Activated naive CD4-positive, alpha-beta T cell treated with anti-CD3 and anti-CD28 coated beads for 36 hours (primary cell): ENCODE data around the gene APOE. TPM values are rescaled to one million over a fixed set of nuclear protein-coding genes. Genes with fewer than 3 reads are reported as not detected.

Source experiments
- total RNA-seq, 2 experiments: library from RNA; stranded (reverse); gene quantifications; one replicate each; pipeline ENCODE4 v1.2.3, GENCODE V29; 2021

APOE gene
- total RNA-seq, 2 experiments from 2014 or later = 0.72 to 1.1 TPM

Other genes with a start within 250 kb of the APOE start
- gene CEACAM19, start 234.3 kb upstream of the APOE start, total RNA-seq = under 1 TPM; 0.17 to 0.27 TPM
- gene CEACAM16, start 206.6 kb upstream of the APOE start, total RNA-seq = not detected
- gene BCL3, start 157.1 kb upstream of the APOE start, total RNA-seq = 100 to 1,000 TPM in 1 of 2 experiments, 10 to 100 TPM in 1; 92.5 to 104 TPM
- not detected for gene CBLC, start 127.9 kb upstream of the APOE start, total RNA-seq
- not detected for gene BCAM, start 96.7 kb upstream of the APOE start, total RNA-seq
- gene NECTIN2, start 59.5 kb upstream of the APOE start, total RNA-seq = 1 to 10 TPM in 1 of 2 experiments, under 1 TPM in 1; 0.88 to 1.1 TPM
- 10 to 100 TPM; 72.6 to 75.0 TPM for gene TOMM40, start 14.5 kb upstream of the APOE start, total RNA-seq
- 1 to 10 TPM; 1.2 to 1.3 TPM for gene APOC1, start 8.8 kb downstream of the APOE start, total RNA-seq
- gene APOC4, start 36.4 kb downstream of the APOE start, total RNA-seq = not detected
- not detected for gene APOC2, start 40.3 kb downstream of the APOE start, total RNA-seq
- 10 to 100 TPM; 32.4 to 34.6 TPM for gene CLPTM1, start 49.6 kb downstream of the APOE start, total RNA-seq
- 10 to 100 TPM; 55.4 to 57.3 TPM for gene RELB, start 95.7 kb downstream of the APOE start, total RNA-seq
- gene CLASRP, start 133.2 kb downstream of the APOE start, total RNA-seq = 100 to 1,000 TPM; 106 to 113 TPM
- gene ZNF296, start 170.7 kb downstream of the APOE start, total RNA-seq = 1 to 10 TPM; 1.1 to 1.4 TPM
- 10 to 100 TPM; 14.7 to 15.4 TPM for gene GEMIN7, start 173.5 kb downstream of the APOE start, total RNA-seq
- 10 to 100 TPM; 10.2 to 10.3 TPM for gene PPP1R37, start 187.4 kb downstream of the APOE start, total RNA-seq